Suprapubic skin (tissue), 4 donors: ENCODE measurements around the gene C3orf20.

Experiments used
- EP300 ChIP-seq: sonication (generic); formaldehyde crosslinking; IDR thresholded peaks from one replicate; pipeline ENCODE4 v1.6.1; 2017; ENCODE audit warnings: antibody characterized with exemption
- POLR2A ChIP-seq, 2 donors: fragments of 450-650 bp; IDR thresholded peaks; one replicate each; pipeline ENCODE4 v1.6.1; 2017; ENCODE audit warnings: antibody characterized with exemption in 2 of 2, mild to moderate bottlenecking in 2 of 2, moderate library complexity in 2 of 2
- POLR2AphosphoS5 ChIP-seq, 3 donors: sonication (generic); formaldehyde crosslinking; IDR thresholded peaks; one replicate each; pipeline ENCODE4 v1.6.1; 2017; ENCODE audit warnings: antibody characterized with exemption in 3 of 3
- TF ChIP-seq, protein P1 (sequence below), 2 donors: fragments of 200-600 bp in 1 of 2; fragments of 450-650 bp in 1 of 2; sonication (generic) in 1 of 2; IDR thresholded peaks; one replicate each; pipeline ENCODE4 v1.5.1; 2016 to 2019; ENCODE audit warnings: antibody characterized with exemption in 2 of 2, mild to moderate bottlenecking in 1 of 2, moderate library complexity in 1 of 2

- TF ChIP-seq, protein P1, sequence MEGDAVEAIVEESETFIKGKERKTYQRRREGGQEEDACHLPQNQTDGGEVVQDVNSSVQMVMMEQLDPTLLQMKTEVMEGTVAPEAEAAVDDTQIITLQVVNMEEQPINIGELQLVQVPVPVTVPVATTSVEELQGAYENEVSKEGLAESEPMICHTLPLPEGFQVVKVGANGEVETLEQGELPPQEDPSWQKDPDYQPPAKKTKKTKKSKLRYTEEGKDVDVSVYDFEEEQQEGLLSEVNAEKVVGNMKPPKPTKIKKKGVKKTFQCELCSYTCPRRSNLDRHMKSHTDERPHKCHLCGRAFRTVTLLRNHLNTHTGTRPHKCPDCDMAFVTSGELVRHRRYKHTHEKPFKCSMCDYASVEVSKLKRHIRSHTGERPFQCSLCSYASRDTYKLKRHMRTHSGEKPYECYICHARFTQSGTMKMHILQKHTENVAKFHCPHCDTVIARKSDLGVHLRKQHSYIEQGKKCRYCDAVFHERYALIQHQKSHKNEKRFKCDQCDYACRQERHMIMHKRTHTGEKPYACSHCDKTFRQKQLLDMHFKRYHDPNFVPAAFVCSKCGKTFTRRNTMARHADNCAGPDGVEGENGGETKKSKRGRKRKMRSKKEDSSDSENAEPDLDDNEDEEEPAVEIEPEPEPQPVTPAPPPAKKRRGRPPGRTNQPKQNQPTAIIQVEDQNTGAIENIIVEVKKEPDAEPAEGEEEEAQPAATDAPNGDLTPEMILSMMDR (IDR thresholded peaks at IDR 0.05), result no peak
- TF ChIP-seq POLR2A (IDR thresholded peaks at IDR 0.05), result no peak
- no peak for TF ChIP-seq POLR2AphosphoS5 (IDR thresholded peaks at IDR 0.05)
- TF ChIP-seq EP300, result no peak
Observed at GRCh38 chr3:14757153-14757700, 82.3 kb downstream of the C3orf20 start.
